ENCODE data around the gene DNAH1. TPM values are rescaled to one million over a fixed set of nuclear protein-coding genes. Genes with fewer than 3 reads are reported as not detected.
A peak's percentile ranks its signal among the peaks of the same experiment; 100 is the strongest.
"Not testable (repeated sequence)": the region's sequence is repeated elsewhere in the genome, so short reads cannot be mapped to it uniquely, and the experiment has no call there.

Gene DNAH1
- total RNA-seq = 1 to 10 TPM; 1.1 to 5.9 (median 3.1) TPM

DNA sequence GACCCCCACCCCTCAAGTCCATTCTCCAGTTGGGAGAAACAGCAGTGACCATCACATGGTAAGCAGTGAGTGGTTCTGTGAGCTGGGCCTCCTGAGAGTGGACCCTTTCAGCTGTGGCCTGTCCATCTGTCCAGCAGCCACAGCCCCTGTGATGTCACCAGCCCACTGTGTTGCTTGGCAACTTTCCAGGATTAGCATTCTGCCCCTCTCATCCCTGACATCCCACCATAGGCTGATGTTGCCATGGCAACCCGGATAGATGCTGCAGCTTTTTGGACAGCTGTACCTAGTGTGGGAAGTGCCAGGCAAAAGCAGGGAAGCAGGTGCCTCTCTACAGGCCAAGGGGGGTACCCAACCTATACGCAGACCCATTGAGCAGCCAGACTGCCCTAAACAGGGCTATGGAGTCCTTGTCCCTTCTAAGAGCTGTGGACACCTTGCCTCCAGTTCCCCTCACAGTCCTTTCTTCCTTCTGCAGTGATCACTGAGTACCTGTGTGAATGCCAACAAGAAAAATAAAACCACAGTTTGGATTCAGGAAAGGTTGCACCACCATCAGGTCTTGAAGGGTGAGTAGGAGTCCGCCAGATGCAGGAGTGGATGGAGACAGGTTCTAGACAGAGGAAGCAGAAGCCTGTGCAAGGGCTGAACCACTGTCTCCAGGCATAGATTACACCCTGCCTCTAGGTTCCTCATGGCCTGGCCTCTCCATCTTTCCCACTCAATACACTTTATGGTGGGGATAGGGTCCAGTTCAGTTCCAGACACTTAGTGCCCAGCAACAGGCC lies at the start of gene DNAH1:
Gene DNAH1, plus strand, starts transcription at position 343 of the 788 bp plus-strand sequence. CDS start 6,124 bp downstream, outside the sequence.
- peak within 1 kb of the TSS; percentile 74 to 93 for H3K27ac ChIP-seq
- H3K4me1 ChIP-seq (replicated peaks in 1 of 2) = peaks cover 66 to 77% of the 10 kb centered on the region in 2 donors
- ATAC-seq (replicated peaks in 6 of 8) = peak in 5 of 8 experiments; percentile 1 to 36 (median 29)
- H3K4me3 ChIP-seq = no peak within 1 kb of the TSS
- in situ Hi-C loops (cut with MboI; ENCODE audit: low pct_unique_long_range_greater_than_20kb in 2 of 9, low sequenced_read_pairs in 9 of 9, unreplicated experiment in 9 of 9) = no loop called here
- WGBS, 10 experiments = 83 to 100% (median 100%) methylated on average over 1 to 2 of the region's 3 CpGs; no CpG with 5 or more reads in 5 of the 10 experiments

DNA sequence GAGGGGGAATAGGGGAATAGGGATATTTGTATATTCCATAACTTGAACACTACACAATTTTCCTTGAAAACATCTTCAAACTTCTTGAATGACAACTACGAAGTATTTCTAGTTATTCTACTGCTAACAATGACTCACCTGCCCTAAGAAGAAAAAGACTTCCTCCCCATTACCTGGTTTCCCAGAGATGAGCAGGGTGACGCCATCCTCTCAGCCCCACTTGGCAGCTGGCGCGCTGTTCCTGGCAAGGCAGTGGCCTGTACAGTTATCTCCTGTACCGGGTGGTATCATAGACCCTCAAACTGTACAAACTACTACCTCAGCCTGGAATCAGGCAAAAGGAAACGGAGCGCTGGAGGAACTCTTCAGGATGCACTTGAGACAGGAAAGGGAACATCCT lies 48.1 kb upstream of the DNAH1 start:
- no peak for ATAC-seq (replicated peaks in 6 of 8)
- Histone ChIP-seq H3K4me3 (no peak overlapping the region), H3K27ac (no peak overlapping the region), H3K4me1 (replicated peaks in 1 of 2) (peaks cover 0 to 11% of the 10 kb centered on the region in 2 donors)
- in situ Hi-C loops (cut with MboI; ENCODE audit: low pct_unique_long_range_greater_than_20kb in 2 of 9, low sequenced_read_pairs in 9 of 9, unreplicated experiment in 9 of 9) = no loop called here
- 89 to 100% (median 97%) methylated on average over 1 to 7 of the region's 7 CpGs; no CpG with 5 or more reads in 2 of the 10 experiments for WGBS, 10 experiments

DNA sequence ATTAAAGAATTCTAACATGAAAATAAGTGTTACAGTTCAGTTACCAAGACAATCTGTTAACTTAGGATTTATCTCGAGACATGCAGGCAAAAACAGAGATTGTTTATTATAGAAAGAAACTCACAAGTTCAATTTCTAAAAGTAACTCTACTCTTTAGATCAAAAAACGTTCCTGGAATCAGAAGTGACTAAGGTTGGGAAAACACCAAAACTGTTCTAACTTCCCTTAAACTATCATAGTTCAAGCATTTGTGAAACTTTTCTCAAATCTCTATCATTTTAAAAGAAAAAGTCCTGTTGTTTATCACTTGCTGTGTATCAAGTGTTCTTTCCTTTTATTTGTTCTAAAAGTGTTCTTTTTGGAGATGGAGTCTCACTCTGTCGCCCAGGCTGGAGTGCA lies 46.3 kb upstream of the DNAH1 start:
- Histone ChIP-seq H3K4me3 (no peak overlapping the region), H3K4me1 (replicated peaks in 1 of 2) (peaks cover 0 to 11% of the 10 kb centered on the region in 2 donors), H3K27ac (no peak overlapping the region)
- ATAC-seq (replicated peaks in 6 of 8) = no peak
- WGBS, 10 experiments = 24 to 100% (median 83%) methylated on average over 1 to 3 of the region's 3 CpGs
- in situ Hi-C loops (cut with MboI; ENCODE audit: low pct_unique_long_range_greater_than_20kb in 2 of 9, low sequenced_read_pairs in 9 of 9, unreplicated experiment in 9 of 9) = no loop called here

DNA sequence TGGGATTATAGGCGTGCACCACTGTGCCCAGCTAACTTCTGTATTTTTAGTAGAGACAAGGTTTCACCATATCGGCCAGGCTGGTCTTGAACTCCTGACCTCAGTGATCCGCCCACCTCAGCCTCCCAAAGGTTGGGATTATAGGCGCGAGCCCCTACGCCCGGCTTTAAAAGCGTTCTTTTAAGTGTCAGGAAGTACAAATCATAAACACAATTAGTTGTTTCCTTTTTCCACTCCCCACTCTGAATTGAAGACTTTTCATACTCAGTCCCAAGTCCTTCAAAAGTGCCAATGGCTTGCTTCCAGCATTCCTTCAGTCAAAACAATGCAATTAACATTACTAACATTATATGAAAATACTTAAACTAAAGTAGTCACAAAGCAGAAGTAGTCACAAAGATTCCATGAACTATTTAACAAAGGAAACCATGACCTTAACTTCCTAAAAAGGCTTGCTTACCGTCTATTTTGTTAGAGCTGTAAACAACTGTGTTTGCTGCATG lies 45.8 kb upstream of the DNAH1 start:
- no peak overlapping the region for H3K27ac ChIP-seq
- no peak overlapping the region for H3K4me3 ChIP-seq
- H3K4me1 ChIP-seq (replicated peaks in 1 of 2) = peaks cover 0 to 11% of the 10 kb centered on the region in 2 donors
- in situ Hi-C loops (cut with MboI; ENCODE audit: low pct_unique_long_range_greater_than_20kb in 2 of 9, low sequenced_read_pairs in 9 of 9, unreplicated experiment in 9 of 9) = no loop called here
- 41 to 97% (median 90%) methylated on average over 2 to 8 of the region's 9 CpGs; no CpG with 5 or more reads in 1 of the 10 experiments for WGBS, 10 experiments
- no peak for ATAC-seq (replicated peaks in 6 of 8)

GRCh38 chr3:52272172-52272571 lies 43.9 kb upstream of the DNAH1 start:
- H3K4me1 ChIP-seq (replicated peaks in 1 of 2) = peaks cover 11 to 12% of the 10 kb centered on the region in 2 donors
- ATAC-seq (replicated peaks in 6 of 8); H3K27ac ChIP-seq; H3K4me3 ChIP-seq; in situ Hi-C loops (cut with MboI; ENCODE audit: low pct_unique_long_range_greater_than_20kb in 2 of 9, low sequenced_read_pairs in 9 of 9, unreplicated experiment in 9 of 9): not testable (repeated sequence)
- WGBS, 10 experiments = 82 to 100% (median 98%) methylated on average over 1 to 6 of the region's 9 CpGs; no CpG with 5 or more reads in 2 of the 10 experiments

DNA sequence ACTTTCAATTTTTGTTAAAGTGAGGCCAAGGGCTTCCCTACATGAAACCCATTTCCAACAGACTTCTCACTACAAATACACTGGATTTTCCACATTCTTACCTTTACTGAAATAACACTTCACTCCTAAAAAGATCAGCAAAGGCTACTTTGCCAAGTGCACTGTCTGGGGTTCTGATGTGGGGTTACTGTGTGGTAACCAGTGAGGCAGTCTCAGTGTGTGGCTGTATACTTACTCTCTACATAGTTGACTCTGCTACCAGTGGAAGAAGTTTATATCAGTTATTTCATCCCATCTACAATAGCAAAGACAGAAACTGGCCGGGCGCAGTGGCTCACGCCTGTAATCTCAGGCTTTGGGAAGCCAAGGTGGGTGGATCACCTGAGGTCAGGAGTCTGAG lies 43.3 kb upstream of the DNAH1 start:
- ATAC-seq (replicated peaks in 6 of 8) = no peak
- Histone ChIP-seq H3K4me3 (no peak overlapping the region), H3K4me1 (replicated peaks in 1 of 2) (peaks cover 11 to 12% of the 10 kb centered on the region in 2 donors), H3K27ac (no peak overlapping the region)
- in situ Hi-C loops (cut with MboI; ENCODE audit: low pct_unique_long_range_greater_than_20kb in 2 of 9, low sequenced_read_pairs in 9 of 9, unreplicated experiment in 9 of 9) = no loop called here
- 80 to 100% (median 85%) methylated on average over 1 to 3 of the region's 3 CpGs; no CpG with 5 or more reads in 6 of the 10 experiments for WGBS, 10 experiments

DNA sequence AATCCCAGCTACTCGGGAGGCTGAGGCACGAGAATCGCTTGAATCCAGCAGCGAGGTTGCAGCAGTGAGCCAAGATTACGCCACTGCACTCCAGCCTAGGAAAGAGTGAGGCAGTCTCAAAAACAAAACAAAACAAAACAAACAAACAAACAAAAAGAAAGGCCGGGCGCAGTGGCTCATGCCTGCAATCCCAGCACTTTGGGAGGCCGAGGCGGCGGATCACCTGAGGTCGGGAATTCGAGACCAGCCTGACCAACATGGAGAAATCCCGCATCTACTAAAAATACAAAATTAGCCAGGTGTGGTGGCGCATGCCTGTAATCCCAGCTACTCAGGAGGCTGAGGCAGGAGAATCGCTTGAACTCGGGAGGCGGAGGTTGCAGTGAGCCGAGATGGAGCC lies 41.3 kb upstream of the DNAH1 start:
- H3K27ac ChIP-seq; in situ Hi-C loops (cut with MboI; ENCODE audit: low pct_unique_long_range_greater_than_20kb in 2 of 9, low sequenced_read_pairs in 9 of 9, unreplicated experiment in 9 of 9): not testable (repeated sequence)
- 87 to 100% (median 97%) methylated on average over 3 to 16 of the region's 18 CpGs; no CpG with 5 or more reads in 1 of the 10 experiments for WGBS, 10 experiments

DNA sequence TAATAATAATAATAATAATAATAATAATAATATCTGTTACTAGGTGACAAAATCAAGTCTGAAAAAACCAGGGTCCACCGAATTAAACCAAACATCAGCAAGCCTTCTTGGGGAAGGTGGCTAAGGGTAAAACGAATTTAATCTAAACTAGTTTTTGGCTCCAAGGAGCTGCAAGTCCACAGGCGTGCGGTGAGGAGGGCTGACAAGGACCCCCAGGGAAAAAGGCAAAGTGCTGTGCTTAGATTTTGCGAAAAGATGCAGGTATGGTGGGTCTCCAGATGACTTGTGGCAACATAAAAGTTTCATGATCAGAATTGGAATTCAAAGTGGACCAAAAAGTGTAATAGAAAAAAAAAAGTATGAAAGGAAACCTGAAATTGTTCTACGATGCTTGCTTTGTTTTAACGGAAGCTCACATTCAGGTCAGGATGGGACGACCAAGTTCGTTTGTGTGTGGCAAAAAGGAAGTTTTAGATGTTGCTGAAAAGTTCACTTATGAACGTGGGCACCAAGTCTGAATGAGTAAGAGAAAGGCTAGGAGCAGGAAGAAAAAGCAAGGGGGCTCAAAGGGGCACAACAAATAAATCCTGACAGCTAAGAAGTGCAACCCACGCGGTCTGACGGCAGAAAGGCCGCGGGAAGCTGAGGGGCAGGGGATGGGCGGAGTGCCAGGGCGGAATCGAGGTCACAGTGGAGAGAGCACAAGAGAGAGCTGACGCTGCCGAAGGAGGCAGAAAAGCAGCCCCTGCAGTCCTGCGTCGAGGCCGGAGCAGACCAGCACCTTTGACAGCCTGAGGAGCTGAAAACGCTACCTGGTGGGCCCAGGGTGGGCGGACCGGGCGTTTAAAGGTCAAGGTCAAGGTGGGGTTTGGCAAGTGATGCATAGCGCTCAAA lies 38.8 kb upstream of the DNAH1 start:
- in situ Hi-C loops (cut with MboI; ENCODE audit: low pct_unique_long_range_greater_than_20kb in 2 of 9, low sequenced_read_pairs in 9 of 9, unreplicated experiment in 9 of 9) = no loop called here
- Histone ChIP-seq H3K27ac (peak overlapping the region; percentile 97), H3K4me3 (peak overlapping the region; percentile 66 to 97 (median 82)), H3K4me1 (replicated peaks in 1 of 2) (peaks cover 17 to 28% of the 10 kb centered on the region in 2 donors)
- peak in 6 of 8 experiments; percentile 10 to 33 (median 18) for ATAC-seq (replicated peaks in 6 of 8)
- 0 to 8% (median 1%) methylated on average over 5 to 23 of the region's 28 CpGs for WGBS, 10 experiments

More for the DNA sequence above, 41.3 kb upstream of the DNAH1 start:
- H3K4me3 ChIP-seq; ATAC-seq (replicated peaks in 6 of 8): not testable (repeated sequence)
- H3K4me1 ChIP-seq (replicated peaks in 1 of 2) = peaks cover 19% of the 10 kb centered on the region in 2 donors

- 0 to 5% (median 0%) methylated on average over 1 to 12 of the region's 54 CpGs; no CpG with 5 or more reads in 3 of the 10 experiments for WGBS, 10 experiments
- Histone ChIP-seq H3K27ac (peak overlapping the region; percentile 97), H3K4me1 (replicated peaks in 1 of 2) (peaks cover 19 to 28% of the 10 kb centered on the region in 2 donors), H3K4me3 (peak overlapping the region; percentile 66 to 97 (median 82))
- peak; percentile 55 to 77 (median 63) for ATAC-seq (replicated peaks in 6 of 8)
- in situ Hi-C loops (cut with MboI; ENCODE audit: low pct_unique_long_range_greater_than_20kb in 2 of 9, low sequenced_read_pairs in 9 of 9, unreplicated experiment in 9 of 9) = no loop called here
Observed at GRCh38 chr3:52277972-52278509, 38.1 kb upstream of the DNAH1 start.

- in situ Hi-C loops (cut with MboI; ENCODE audit: low pct_unique_long_range_greater_than_20kb in 2 of 9, low sequenced_read_pairs in 9 of 9, unreplicated experiment in 9 of 9) = no loop called here
- ATAC-seq (replicated peaks in 6 of 8) = peak; percentile 76 to 94 (median 88)
- peaks cover 24 to 28% of the 10 kb centered on the region in 2 donors for H3K4me1 ChIP-seq (replicated peaks in 1 of 2)
- WGBS, 10 experiments = 0% methylated on average over 1 of the region's 58 CpGs; no CpG with 5 or more reads in 7 of the 10 experiments
- peak within 1 kb of the TSS; percentile 97 for H3K27ac ChIP-seq
- H3K4me3 ChIP-seq = peak within 1 kb of the TSS; percentile 66 to 97 (median 82)
Observed at GRCh38 chr3:52278510-52279069, 37.5 kb upstream of the DNAH1 start, which contains the start of gene WDR82. Gene WDR82, minus strand, starts transcription at chr3:52278649. Its CDS starts 288 bp downstream, at chr3:52278361.

DNA sequence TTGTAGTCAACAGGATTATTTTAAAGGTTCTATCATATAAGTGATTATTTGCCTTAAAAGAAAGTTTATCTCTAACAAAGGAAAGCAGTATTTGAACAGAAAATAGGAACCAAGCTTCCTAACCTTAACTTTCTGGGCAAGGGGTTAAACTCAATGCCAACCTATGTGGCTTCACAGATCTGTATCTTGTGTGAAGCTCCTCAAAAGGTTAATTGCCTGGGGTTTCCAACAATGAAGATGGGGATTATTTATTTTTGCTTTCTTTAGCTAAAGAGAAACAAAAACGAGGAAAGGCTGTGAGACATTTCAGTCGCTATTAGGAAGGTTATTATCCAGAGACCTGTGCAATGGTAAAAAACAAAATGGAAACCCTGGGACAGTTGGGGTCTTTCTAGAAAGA lies 36.5 kb upstream of the DNAH1 start:
- in situ Hi-C loops (cut with MboI; ENCODE audit: low pct_unique_long_range_greater_than_20kb in 2 of 9, low sequenced_read_pairs in 9 of 9, unreplicated experiment in 9 of 9) = no loop called here
- H3K4me3 ChIP-seq = peak overlapping the region in 3 of 5 donors; percentile 66 to 97 (median 91)
- peaks cover 28 to 33% of the 10 kb centered on the region in 2 donors for H3K4me1 ChIP-seq (replicated peaks in 1 of 2)
- no peak for ATAC-seq (replicated peaks in 6 of 8)
- peak overlapping the region; percentile 97 for H3K27ac ChIP-seq
- WGBS, 10 experiments = 0 to 40% (median 19%) methylated on average over 1 to 2 of the region's 2 CpGs; no CpG with 5 or more reads in 4 of the 10 experiments

DNA sequence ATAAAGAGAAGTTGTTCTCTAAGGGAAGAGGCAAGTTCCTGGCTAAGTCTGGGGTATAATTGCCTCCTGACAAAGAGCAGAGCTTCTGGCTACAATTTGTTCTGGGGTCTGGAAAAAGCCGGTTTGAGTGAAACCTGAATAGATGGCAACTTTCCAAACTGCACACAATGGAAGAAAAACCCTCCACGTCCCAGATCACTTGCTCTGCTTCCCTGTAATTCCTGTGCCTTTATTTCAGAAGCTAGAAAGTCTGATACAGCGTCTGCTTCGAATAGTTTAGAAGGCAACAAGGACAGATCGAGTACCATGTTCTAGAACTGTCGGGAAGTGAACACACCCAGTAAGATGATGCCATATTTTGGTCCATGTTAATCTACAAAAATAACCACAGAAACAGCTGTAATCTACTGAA lies 36.1 kb upstream of the DNAH1 start:
- 5 to 53% (median 39%) methylated on average over 2 to 6 of the region's 6 CpGs for WGBS, 10 experiments

More for the DNA sequence above, 36.1 kb upstream of the DNAH1 start:
- no peak overlapping the region for H3K4me3 ChIP-seq
- peak in 7 of 8 experiments; percentile 1 to 18 (median 12) for ATAC-seq (replicated peaks in 6 of 8)
- H3K4me1 ChIP-seq (replicated peaks in 1 of 2) = peaks cover 28 to 37% of the 10 kb centered on the region in 2 donors
- in situ Hi-C loops (cut with MboI; ENCODE audit: low pct_unique_long_range_greater_than_20kb in 2 of 9, low sequenced_read_pairs in 9 of 9, unreplicated experiment in 9 of 9) = no loop called here
- H3K27ac ChIP-seq = peak overlapping the region; percentile 97
